Endothelial cell (in vitro differentiated cells): ENCODE results near the gene GTF2H1. TPM values are rescaled to one million over a fixed set of nuclear protein-coding genes. Genes with fewer than 3 reads are reported as not detected.

Experiments used
- DNase-seq: peaks from one replicate; pipeline ENCODE4 v3.0.0; 2021; ENCODE audit warnings: low spot score
- H3K27ac Mint-ChIP-seq: one replicate; pipeline ENCODE4 v1.8.0; 2021; ENCODE audit warnings: mixed read lengths, inconsistent platforms; ENCODE audit not compliant: unreplicated experiment
- H3K27me3 Mint-ChIP-seq: one replicate; pipeline ENCODE4 v1.8.0; 2021; ENCODE audit warnings: mild to moderate bottlenecking, moderate library complexity, mixed read lengths, inconsistent platforms; ENCODE audit not compliant: unreplicated experiment
- H3K36me3 Mint-ChIP-seq: one replicate; pipeline ENCODE4 v1.8.0; 2021; ENCODE audit warnings: mild to moderate bottlenecking, low read depth, mixed read lengths, inconsistent platforms; ENCODE audit not compliant: unreplicated experiment
- H3K4me1 Mint-ChIP-seq: one replicate; pipeline ENCODE4 v1.8.0; 2021; ENCODE audit warnings: mild to moderate bottlenecking, mixed read lengths, inconsistent platforms; ENCODE audit not compliant: unreplicated experiment
- H3K4me3 Mint-ChIP-seq: one replicate; pipeline ENCODE4 v1.8.0; 2021; ENCODE audit warnings: mild to moderate bottlenecking, mixed read lengths, inconsistent platforms; ENCODE audit not compliant: unreplicated experiment
- H3K9me3 Mint-ChIP-seq: one replicate; pipeline ENCODE4 v1.8.0; 2021; ENCODE audit warnings: mixed read lengths, inconsistent platforms; ENCODE audit not compliant: unreplicated experiment
- total RNA-seq: library from RNA; stranded (reverse); fragmentation: NEBNext Ultra II Directional; extraction: Animal tissue kit (Norgen Biotek cat#: 25700); gene quantifications from one replicate; pipeline ENCODE4 v1.2.1, GENCODE V29; 2021; ENCODE audit not compliant: unreplicated experiment
- TF ChIP-seq, protein P1 (sequence below): fragments of 200-600 bp; sonication (generic); IDR thresholded peaks from one replicate; pipeline ENCODE4 v1.5.0; 2021; ENCODE audit warnings: antibody characterized with exemption; ENCODE audit not compliant: unreplicated experiment

GTF2H1 gene
- total RNA-seq, 1 donor from 2014 or later: 35.9 TPM

DNA sequence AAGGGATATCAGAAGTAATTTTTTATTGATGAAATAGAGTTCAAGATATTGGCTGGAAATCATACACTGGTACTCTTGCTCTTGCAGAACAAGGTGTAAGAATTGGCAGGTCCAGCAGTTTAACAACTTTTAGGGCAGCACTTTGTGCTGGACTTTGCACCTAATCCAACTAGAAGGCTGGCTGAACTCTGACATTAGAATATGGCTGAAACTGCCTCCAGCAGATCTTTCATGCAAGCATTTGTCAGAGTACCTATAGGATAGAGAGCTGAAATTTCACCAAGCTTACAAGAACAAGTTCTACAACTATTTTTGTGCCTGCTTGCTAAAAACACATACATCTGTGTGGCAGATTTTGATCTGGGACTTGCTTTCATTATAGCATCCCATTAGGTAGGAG is 17.6 kb upstream of the GTF2H1 start:
- Mint-ChIP-seq H3K4me1 (no peaks in the 10 kb centered on the region), H3K9me3 (no peaks in the 10 kb centered on the region), H3K27ac (no peak overlapping the region), H3K4me3 (no peak overlapping the region), H3K36me3 (peaks cover 8% of the 10 kb centered on the region), H3K27me3 (no peaks in the 10 kb centered on the region)
- no peak for DNase-seq
- TF ChIP-seq, protein P1, sequence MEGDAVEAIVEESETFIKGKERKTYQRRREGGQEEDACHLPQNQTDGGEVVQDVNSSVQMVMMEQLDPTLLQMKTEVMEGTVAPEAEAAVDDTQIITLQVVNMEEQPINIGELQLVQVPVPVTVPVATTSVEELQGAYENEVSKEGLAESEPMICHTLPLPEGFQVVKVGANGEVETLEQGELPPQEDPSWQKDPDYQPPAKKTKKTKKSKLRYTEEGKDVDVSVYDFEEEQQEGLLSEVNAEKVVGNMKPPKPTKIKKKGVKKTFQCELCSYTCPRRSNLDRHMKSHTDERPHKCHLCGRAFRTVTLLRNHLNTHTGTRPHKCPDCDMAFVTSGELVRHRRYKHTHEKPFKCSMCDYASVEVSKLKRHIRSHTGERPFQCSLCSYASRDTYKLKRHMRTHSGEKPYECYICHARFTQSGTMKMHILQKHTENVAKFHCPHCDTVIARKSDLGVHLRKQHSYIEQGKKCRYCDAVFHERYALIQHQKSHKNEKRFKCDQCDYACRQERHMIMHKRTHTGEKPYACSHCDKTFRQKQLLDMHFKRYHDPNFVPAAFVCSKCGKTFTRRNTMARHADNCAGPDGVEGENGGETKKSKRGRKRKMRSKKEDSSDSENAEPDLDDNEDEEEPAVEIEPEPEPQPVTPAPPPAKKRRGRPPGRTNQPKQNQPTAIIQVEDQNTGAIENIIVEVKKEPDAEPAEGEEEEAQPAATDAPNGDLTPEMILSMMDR: no peak

DNA sequence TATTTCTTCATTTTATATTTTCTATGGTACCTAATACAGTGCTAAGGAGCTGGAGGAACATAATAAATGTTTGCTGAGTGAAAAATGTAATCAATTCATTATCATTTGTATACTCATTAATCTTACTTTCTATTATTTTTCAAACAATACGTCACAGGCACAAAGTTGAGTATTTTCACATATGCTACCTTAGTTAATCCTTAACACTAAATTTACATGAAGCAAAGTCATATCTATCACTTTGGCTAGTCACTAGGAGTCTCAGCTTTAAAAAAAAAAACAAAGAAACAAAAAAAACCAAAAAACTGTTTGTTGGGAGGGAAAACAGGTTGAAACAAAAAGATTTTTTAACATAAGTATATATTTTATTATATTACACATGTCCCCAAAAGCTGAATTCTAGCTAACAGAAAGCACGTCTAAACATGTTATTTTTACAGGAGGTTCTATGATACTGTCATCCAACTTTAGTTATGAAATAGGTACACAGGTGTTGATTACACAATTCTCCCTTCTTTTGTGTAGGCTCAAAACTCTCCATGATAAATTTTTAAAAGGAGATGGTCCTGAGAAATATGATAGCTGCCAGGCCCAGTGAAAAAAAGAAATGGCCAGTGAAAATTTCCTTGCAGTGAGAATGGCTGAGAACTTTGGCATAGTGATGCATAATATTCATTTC is 14.8 kb upstream of the GTF2H1 start:
- Mint-ChIP-seq H3K27ac (no peak overlapping the region), H3K36me3 (peaks cover 15% of the 10 kb centered on the region), H3K4me1 (no peaks in the 10 kb centered on the region), H3K27me3 (no peaks in the 10 kb centered on the region), H3K9me3 (no peaks in the 10 kb centered on the region), H3K4me3 (no peak overlapping the region)
- DNase-seq: no peak
- TF ChIP-seq, protein P1: no peak

DNA sequence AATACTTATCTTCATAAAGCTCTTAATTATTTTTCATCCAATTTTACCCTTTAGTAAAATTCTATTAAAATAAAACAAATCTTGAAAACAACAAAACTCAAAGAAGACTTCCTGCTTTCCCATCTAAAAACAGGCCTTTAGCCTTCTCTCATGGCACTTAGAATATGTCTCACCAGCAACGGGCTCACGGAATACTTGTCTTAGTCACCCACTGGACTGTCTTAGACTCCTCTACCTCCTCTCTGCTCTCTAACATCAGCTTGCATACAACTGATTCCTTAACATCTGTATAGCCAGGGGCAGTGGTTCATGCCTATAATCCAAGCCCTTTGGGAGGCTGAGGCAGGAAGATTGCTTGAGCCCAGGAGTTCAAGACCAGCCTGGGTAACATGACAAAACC is 14.1 kb upstream of the GTF2H1 start:
- H3K36me3 Mint-ChIP-seq: peaks cover 12% of the 10 kb centered on the region
- H3K27me3 Mint-ChIP-seq: no peaks in the 10 kb centered on the region
- no peaks in the 10 kb centered on the region for H3K4me1 Mint-ChIP-seq
- no peak overlapping the region for H3K4me3 Mint-ChIP-seq
- H3K27ac Mint-ChIP-seq: no peak overlapping the region
- TF ChIP-seq, protein P1: no peak
- DNase-seq: no peak
- H3K9me3 Mint-ChIP-seq: no peaks in the 10 kb centered on the region

DNA sequence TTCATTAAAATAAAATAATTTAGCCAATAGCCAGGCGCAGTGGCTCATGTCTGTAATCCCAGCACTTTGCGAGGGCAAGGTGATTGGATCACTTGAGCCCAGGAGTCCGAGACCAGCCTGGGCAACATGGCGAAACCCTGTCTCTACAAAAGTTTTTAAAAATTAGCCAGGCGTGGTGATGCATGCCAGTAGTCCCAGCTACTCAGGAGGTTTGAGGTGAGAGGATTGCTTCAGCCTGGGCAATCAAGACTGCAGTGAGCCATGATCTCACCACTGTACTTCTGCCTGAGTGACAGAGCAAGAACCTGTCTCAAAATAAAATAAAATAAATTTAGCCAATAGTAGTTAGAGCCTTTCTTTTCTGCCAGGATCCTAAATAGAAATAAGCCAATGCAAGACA is 12.7 kb upstream of the GTF2H1 start:
- Mint-ChIP-seq H3K4me3 (no peak overlapping the region), H3K4me1 (no peaks in the 10 kb centered on the region), H3K27ac (no peak overlapping the region), H3K27me3 (no peaks in the 10 kb centered on the region), H3K9me3 (no peaks in the 10 kb centered on the region), H3K36me3 (peaks cover 11% of the 10 kb centered on the region)
- no peak for DNase-seq
- TF ChIP-seq, protein P1: no peak

DNA sequence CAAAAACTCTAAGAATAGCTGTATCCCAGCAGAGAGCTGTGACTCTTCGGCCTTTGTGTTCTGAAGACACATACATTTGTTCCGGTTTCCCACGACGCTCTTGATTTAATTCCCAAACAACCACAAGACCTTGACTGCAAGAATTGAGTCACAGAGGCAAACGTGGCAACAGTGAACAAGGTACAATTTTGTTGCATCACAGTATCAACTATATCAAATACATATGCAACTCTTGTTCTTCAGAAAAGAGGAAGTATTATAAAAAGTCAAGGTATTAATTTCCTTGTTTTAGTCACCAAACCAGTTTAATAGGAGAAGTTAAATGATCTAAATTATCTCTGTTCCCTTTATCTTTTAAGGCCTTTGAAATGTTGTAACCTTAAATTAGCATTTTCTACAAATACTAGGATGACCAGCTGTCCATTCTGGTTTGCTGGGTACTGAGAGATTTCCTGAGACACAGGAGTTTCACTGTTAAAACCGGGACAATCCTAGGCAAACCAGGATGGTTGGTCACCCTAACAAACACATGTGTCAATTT is 11.5 kb upstream of the GTF2H1 start:
- H3K27me3 Mint-ChIP-seq: no peaks in the 10 kb centered on the region
- H3K9me3 Mint-ChIP-seq: no peaks in the 10 kb centered on the region
- no peak overlapping the region for H3K4me3 Mint-ChIP-seq
- no peaks in the 10 kb centered on the region for H3K4me1 Mint-ChIP-seq
- TF ChIP-seq, protein P1: no peak
- H3K36me3 Mint-ChIP-seq: peaks cover 11% of the 10 kb centered on the region
- no peak overlapping the region for H3K27ac Mint-ChIP-seq
- DNase-seq: no peak
